K562 (cell line): Measurements from ENCODE around the gene ANO10. TPM values are rescaled to one million over a fixed set of nuclear protein-coding genes. Genes with fewer than 3 reads are reported as not detected.

Source experiments
- ATAC-seq: fragments of 200-7000 bp; cut with Tn5 transposase; 3 replicates; pipeline ENCODE4 v1.9.1; 2020; ENCODE audit warnings: moderate library complexity
- BruUV-seq: library from RNA; stranded (reverse); fragments of 400-500 nt; replicated peaks from 2 replicates; lab custom pipeline; 2021; lab: Mats Ljungman, UMichigan
- CTCF ChIA-PET: fragments of 300-600 bp; formaldehyde crosslinking; extraction: SDS; loops from one replicate; lab custom pipeline; 2021; ENCODE audit warnings: low intra/inter-chr PET ratio; lab: Yijun Ruan, JAX
- POLR2A ChIA-PET: fragments of 300-600, 350-650 bp; sonication (Branson Sonifier 250); formaldehyde crosslinking; extraction: SDS; loops from one replicate; lab custom pipeline; 2021; ENCODE audit warnings: antibody characterized with exemption, inconsistent platforms; lab: Yijun Ruan, JAX
- DNase-seq, 4 experiments: peaks; one replicate each; pipeline versions ENCODE4 v3.0.0 to v3.0.0-alpha.2; 2011 to 2018; ENCODE audit warnings: low spot score in 3 of 4, mixed read lengths in 3 of 4; ENCODE audit errors: extremely low read depth in 1 of 4
- FAIRE-seq: peaks from 2 replicates; lab custom pipeline; 2011; peaks lifted over from hg19 to GRCh38; lab: Jason Lieb, UNC
- H2AFZ ChIP-seq: 2 replicates; pipeline ENCODE4 v1.6.0; 2011; ENCODE audit warnings: low read depth, low read length, control low read depth, inconsistent platforms
- H3K27ac ChIP-seq: fragments of 200-600 bp; 3 replicates; pipeline ENCODE4 v1.8.0; 2011; ENCODE audit warnings: low read depth, mild to moderate bottlenecking, control low read depth, inconsistent platforms, low read length, moderate library complexity, mixed read lengths; ENCODE audit errors: extremely low read depth
- H3K27me3 ChIP-seq, 2 experiments: fragments of 300-600 bp in 1 of 2; 2 replicates in 1 of 2; 3 replicates in 1 of 2; pipeline versions ENCODE4 v1.6.0 to v1.8.0; 2011; ENCODE audit warnings: inconsistent platforms in 2 of 2, low read length in 2 of 2, mild to moderate bottlenecking in 1 of 2, mixed read lengths in 1 of 2, moderate library complexity in 1 of 2; ENCODE audit not compliant: control insufficient read depth in 2 of 2, insufficient read depth in 2 of 2
- H3K36me3 ChIP-seq: fragments of 300-600 bp; 3 replicates; pipeline ENCODE4 v1.8.0; 2011; ENCODE audit warnings: mild to moderate bottlenecking, low read length, inconsistent platforms; ENCODE audit not compliant: control insufficient read depth, insufficient read depth
- H3K4me1 ChIP-seq, 2 experiments: fragments of 200-600 bp in 1 of 2; replicated peaks in 1 of 2; 2 replicates in 1 of 2; 3 replicates in 1 of 2; pipeline versions ENCODE4 v1.5.1 to v1.8.0; 2011; ENCODE audit warnings: inconsistent platforms in 2 of 2, low read length in 2 of 2, mild to moderate bottlenecking in 1 of 2, mixed read lengths in 1 of 2, moderate library complexity in 1 of 2; ENCODE audit not compliant: control insufficient read depth in 2 of 2, insufficient read depth in 2 of 2
- H3K4me2 ChIP-seq: 2 replicates; pipeline ENCODE4 v1.6.1; 2011; ENCODE audit warnings: low read length, control low read depth, inconsistent platforms, mixed read lengths; ENCODE audit not compliant: insufficient read depth
- H3K4me3 ChIP-seq: fragments of 200-600 bp; sonication (generic), shearing (Covaris generic); 2 replicates; pipeline ENCODE4 v1.5.1; 2016; ENCODE audit warnings: control low read depth, inconsistent platforms
- H3K79me2 ChIP-seq: fragments of 200-600 bp; 3 replicates; pipeline ENCODE4 v1.8.0; 2011; ENCODE audit warnings: low read length, inconsistent platforms; ENCODE audit not compliant: control insufficient read depth, insufficient read depth
- H3K9ac ChIP-seq, 2 experiments: 2 replicates each; pipeline versions ENCODE4 v1.6.0 to v1.6.1; 2011; ENCODE audit warnings: low read depth in 2 of 2, low read length in 2 of 2, control low read depth in 1 of 2, inconsistent platforms in 1 of 2, mild to moderate bottlenecking in 1 of 2, mixed read lengths in 1 of 2; ENCODE audit not compliant: insufficient read depth in 1 of 2
- H3K9me1 ChIP-seq: one replicate; pipeline ENCODE4 v1.6.0; 2011; ENCODE audit warnings: inconsistent platforms, mild to moderate bottlenecking, low read length, moderate library complexity; ENCODE audit not compliant: control insufficient read depth, insufficient read depth
- H3K9me3 ChIP-seq: replicated peaks from 2 replicates; pipeline ENCODE4 v1.5.1; 2011; ENCODE audit warnings: low read depth, low read length, inconsistent platforms; ENCODE audit not compliant: control insufficient read depth, insufficient read depth
- H4K20me1 ChIP-seq: replicated peaks from 2 replicates; pipeline ENCODE4 v1.6.1; 2011; ENCODE audit warnings: low read length, inconsistent platforms, mixed read lengths; ENCODE audit not compliant: control insufficient read depth, insufficient read depth
- EHMT2 ChIP-seq: fragments of 450-650 bp; IDR thresholded peaks from 2 replicates; pipeline ENCODE4 v1.6.1; 2018; ENCODE audit warnings: antibody characterized with exemption
- HCFC1 ChIP-seq: IDR thresholded peaks from 2 replicates; pipeline ENCODE4 v1.6.1; 2012; ENCODE audit warnings: low read depth, low read length, improper control_type of control experiment
- HMG20B ChIP-seq: fragments of 250-450 bp; sonication (Bioruptor Pico); IDR thresholded peaks from 2 replicates; pipeline ENCODE4 v1.5.0; 2021; ENCODE audit warnings: mild to moderate bottlenecking
- MIER1 ChIP-seq: fragments of 450-650 bp; IDR thresholded peaks from 2 replicates; pipeline ENCODE4 v1.6.1; 2016; ENCODE audit warnings: antibody characterized with exemption, mild to moderate bottlenecking, low read depth
- MYC ChIP-seq, 2 experiments: fragments of 250-450 bp in 1 of 2; sonication (Bioruptor Pico) in 1 of 2; IDR thresholded peaks; 2 replicates each; pipeline versions ENCODE4 v1.5.1 to v1.6.1; 2012 to 2021; ENCODE audit warnings: low read depth in 2 of 2, borderline replicate concordance in 1 of 2, improper control_type of control experiment in 1 of 2, low read length in 1 of 2, mild to moderate bottlenecking in 1 of 2, moderate library complexity in 1 of 2
- RFX1 ChIP-seq: fragments of 450-650 bp; IDR thresholded peaks from 2 replicates; pipeline ENCODE4 v1.6.1; 2016; ENCODE audit warnings: mild to moderate bottlenecking, moderate library complexity
- TRIM28 ChIP-seq: fragments of 450-650 bp; IDR thresholded peaks from 2 replicates; pipeline ENCODE4 v1.6.1; 2017
- U2AF1 ChIP-seq: fragments of 200-400 bp; formaldehyde crosslinking; optimal IDR thresholded peaks from 2 replicates; pipeline ENCODE3; 2017; ENCODE audit warnings: mild to moderate bottlenecking, low read depth, low read length, moderate library complexity
- XRCC4 ChIP-seq: IDR thresholded peaks from one replicate; pipeline ENCODE4 v1.6.1; 2011; ENCODE audit not compliant: insufficient read depth, insufficient read length; ENCODE audit errors: extremely low read depth
- ZNF274 ChIP-seq: IDR thresholded peaks from 2 replicates; pipeline ENCODE4 v1.6.1; 2011; ENCODE audit warnings: low read depth, mild to moderate bottlenecking, low read length, moderate library complexity, borderline replicate concordance
- ZNF717 ChIP-seq: fragments of 250-450 bp; sonication (Bioruptor Pico); IDR thresholded peaks from 2 replicates; pipeline ENCODE4 v1.5.0; 2021
- WGBS: fragments of 100-300 bp; shearing (Covaris generic); methylation state at CpG from one replicate; pipeline ENCODE4 v1.1.6; 2016; ENCODE audit warnings: low coverage, mixed read lengths; ENCODE audit not compliant: insufficient coverage; ENCODE audit errors: missing lambda C conversion rate; 5-methylcytosine and 5-hydroxymethylcytosine counted together
- in situ Hi-C: fragments of 300-500 bp; cut with MboI; formaldehyde crosslinking; loops from 4 replicates; pipeline ENCODE4 v1.15.0; 2018; ENCODE audit warnings: inconsistent platforms, mixed read lengths
- intact Hi-C: fragments of 100-400 bp; cut with micrococcal nuclease; formaldehyde crosslinking; loops from 2 replicates; pipeline ENCODE4 v1.14.2; 2022
- polyA plus RNA-seq, 8 experiments: library from polyadenylated mRNA; depleted of rRNA in 4 of 8; stranded (reverse) in 5 of 8; unstranded in 3 of 8; fragments of >200 nt; fragmentation: Nextera tagmentation in 2 of 8; fragmentation: Illumina TruSeq in 1 of 8; extraction: Ambion mirVana in 2 of 8; extraction: Trizol in 1 of 8; gene quantifications; 2 replicates each; pipeline versions ENCODE4 v1.2.1 to v1.2.3, GENCODE V29; 2011 to 2014; ENCODE audit warnings: inconsistent platforms in 1 of 8, missing spikeins in 1 of 8
- total RNA-seq, 7 experiments: library from RNA; depleted of rRNA in 6 of 7; stranded (reverse); fragments of >200 nt in 6 of 7; fragmentation: Illumina TruSeq in 2 of 7; extraction: Trizol in 2 of 7; gene quantifications; 2 replicates each; pipeline versions ENCODE4 v1.2.1 to v1.2.3, GENCODE V29; 2011 to 2021; ENCODE audit warnings: low replicate concordance in 1 of 7
- TF ChIP-seq, protein P1 (sequence below): IDR thresholded peaks from 2 replicates; pipeline ENCODE4 v1.6.1; 2016; ENCODE audit warnings: missing genetic modification characterization, missing compliant biosample characterization
- TF ChIP-seq, protein P2 (sequence below): fragments of 450-650 bp; IDR thresholded peaks from 2 replicates; pipeline ENCODE4 v1.6.1; 2016; ENCODE audit warnings: mild to moderate bottlenecking
- TF ChIP-seq, protein P3 (sequence below): fragments of 250-450 bp; sonication (Bioruptor Pico); IDR thresholded peaks from 2 replicates; pipeline ENCODE4 v1.4.0; 2020

The ANO10 gene
- total and polyA plus RNA-seq, 9 of the 15 experiments (the other 6 are each of a cell fraction or from before 2014, with no cell fraction given): 6.4 to 46.0 (median 32.3) TPM

DNA sequence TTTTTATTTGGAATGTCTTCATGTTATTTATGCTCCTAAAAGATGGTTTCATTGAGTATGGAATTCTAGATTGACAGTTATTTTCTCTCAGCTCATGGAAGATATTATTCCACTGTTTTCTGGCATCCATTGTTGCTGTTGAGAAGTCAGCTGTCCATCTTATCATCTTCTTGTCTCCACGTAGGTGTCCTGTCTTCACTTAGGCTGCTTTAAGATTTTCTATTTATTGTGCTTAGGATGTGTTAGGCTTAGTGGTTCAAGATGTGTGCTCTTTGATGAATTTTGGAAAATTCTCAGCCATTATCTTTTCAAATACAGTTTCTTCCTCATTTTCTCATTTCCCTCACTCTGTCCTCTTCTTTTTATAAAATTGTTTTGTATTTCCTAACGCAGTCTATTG lies 283.5 kb downstream of the ANO10 start:
- WGBS: 50% methylated on average over 2 of the region's 2 CpGs
- Histone ChIP-seq H3K79me2 (no peaks in the 10 kb centered on the region), H3K9me1 (no peaks in the 10 kb centered on the region), H3K4me3 (no peak overlapping the region), H2AFZ (no peak overlapping the region), H3K9me3 (peaks cover 19% of the 10 kb centered on the region), H3K4me1 (no peaks in the 10 kb centered on the region), H3K27ac (no peak overlapping the region), H3K36me3 (peaks cover 30% of the 10 kb centered on the region; the same call in 2 of the 3 replicates), H3K4me2 (no peak overlapping the region), H3K27me3 (no peaks in the 10 kb centered on the region), H3K9ac (no peak overlapping the region), H4K20me1 (no peaks in the 10 kb centered on the region)
- POLR2A ChIA-PET: interaction anchor here (1.2 to 1.7 kb wide), 2 partner anchors 10 to 162 kb away, joined by 3 to 4 read pairs; no protein-coding TSS in a partner anchor
- no peak for ATAC-seq
- DNase-seq: peak; percentile 27 to 37 (median 32)
- BruUV-seq: no TSS peak
- FAIRE-seq: peak; percentile 63
- intact Hi-C loops: no loop called here
- in situ Hi-C loops: no loop called here
- CTCF ChIA-PET: no interaction called here
- no peak for TF ChIP-seq ZNF717
- TF ChIP-seq XRCC4: no peak
- TF ChIP-seq, protein P1, sequence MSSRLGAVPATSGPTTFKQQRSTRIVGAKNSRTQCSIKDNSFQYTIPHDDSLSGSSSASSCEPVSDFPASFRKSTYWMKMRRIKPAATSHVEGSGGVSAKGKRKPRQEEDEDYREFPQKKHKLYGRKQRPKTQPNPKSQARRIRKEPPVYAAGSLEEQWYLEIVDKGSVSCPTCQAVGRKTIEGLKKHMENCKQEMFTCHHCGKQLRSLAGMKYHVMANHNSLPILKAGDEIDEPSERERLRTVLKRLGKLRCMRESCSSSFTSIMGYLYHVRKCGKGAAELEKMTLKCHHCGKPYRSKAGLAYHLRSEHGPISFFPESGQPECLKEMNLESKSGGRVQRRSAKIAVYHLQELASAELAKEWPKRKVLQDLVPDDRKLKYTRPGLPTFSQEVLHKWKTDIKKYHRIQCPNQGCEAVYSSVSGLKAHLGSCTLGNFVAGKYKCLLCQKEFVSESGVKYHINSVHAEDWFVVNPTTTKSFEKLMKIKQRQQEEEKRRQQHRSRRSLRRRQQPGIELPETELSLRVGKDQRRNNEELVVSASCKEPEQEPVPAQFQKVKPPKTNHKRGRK (tag): peak; percentile 56
- TF ChIP-seq EHMT2: peak; percentile 54; the same call in 1 of the 2 replicates
- TF ChIP-seq, protein P2, sequence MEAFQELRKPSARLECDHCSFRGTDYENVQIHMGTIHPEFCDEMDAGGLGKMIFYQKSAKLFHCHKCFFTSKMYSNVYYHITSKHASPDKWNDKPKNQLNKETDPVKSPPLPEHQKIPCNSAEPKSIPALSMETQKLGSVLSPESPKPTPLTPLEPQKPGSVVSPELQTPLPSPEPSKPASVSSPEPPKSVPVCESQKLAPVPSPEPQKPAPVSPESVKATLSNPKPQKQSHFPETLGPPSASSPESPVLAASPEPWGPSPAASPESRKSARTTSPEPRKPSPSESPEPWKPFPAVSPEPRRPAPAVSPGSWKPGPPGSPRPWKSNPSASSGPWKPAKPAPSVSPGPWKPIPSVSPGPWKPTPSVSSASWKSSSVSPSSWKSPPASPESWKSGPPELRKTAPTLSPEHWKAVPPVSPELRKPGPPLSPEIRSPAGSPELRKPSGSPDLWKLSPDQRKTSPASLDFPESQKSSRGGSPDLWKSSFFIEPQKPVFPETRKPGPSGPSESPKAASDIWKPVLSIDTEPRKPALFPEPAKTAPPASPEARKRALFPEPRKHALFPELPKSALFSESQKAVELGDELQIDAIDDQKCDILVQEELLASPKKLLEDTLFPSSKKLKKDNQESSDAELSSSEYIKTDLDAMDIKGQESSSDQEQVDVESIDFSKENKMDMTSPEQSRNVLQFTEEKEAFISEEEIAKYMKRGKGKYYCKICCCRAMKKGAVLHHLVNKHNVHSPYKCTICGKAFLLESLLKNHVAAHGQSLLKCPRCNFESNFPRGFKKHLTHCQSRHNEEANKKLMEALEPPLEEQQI: peak; percentile 63
- TF ChIP-seq MIER1: no peak
- TF ChIP-seq U2AF1: no peak
- no peak; the same call in 1 of the 2 replicates for TF ChIP-seq RFX1
- TF ChIP-seq HMG20B (CRISPR knock-in tag): no peak
- no peak for TF ChIP-seq MYC (IDR thresholded peaks at IDR 0.05; ENCODE audit: low read depth, low read length)
- TF ChIP-seq MYC (CRISPR knock-in tag; IDR thresholded peaks at IDR 0.05; ENCODE audit: borderline replicate concordance, low read depth): no peak
- TF ChIP-seq HCFC1: no peak
- TF ChIP-seq, protein P3, sequence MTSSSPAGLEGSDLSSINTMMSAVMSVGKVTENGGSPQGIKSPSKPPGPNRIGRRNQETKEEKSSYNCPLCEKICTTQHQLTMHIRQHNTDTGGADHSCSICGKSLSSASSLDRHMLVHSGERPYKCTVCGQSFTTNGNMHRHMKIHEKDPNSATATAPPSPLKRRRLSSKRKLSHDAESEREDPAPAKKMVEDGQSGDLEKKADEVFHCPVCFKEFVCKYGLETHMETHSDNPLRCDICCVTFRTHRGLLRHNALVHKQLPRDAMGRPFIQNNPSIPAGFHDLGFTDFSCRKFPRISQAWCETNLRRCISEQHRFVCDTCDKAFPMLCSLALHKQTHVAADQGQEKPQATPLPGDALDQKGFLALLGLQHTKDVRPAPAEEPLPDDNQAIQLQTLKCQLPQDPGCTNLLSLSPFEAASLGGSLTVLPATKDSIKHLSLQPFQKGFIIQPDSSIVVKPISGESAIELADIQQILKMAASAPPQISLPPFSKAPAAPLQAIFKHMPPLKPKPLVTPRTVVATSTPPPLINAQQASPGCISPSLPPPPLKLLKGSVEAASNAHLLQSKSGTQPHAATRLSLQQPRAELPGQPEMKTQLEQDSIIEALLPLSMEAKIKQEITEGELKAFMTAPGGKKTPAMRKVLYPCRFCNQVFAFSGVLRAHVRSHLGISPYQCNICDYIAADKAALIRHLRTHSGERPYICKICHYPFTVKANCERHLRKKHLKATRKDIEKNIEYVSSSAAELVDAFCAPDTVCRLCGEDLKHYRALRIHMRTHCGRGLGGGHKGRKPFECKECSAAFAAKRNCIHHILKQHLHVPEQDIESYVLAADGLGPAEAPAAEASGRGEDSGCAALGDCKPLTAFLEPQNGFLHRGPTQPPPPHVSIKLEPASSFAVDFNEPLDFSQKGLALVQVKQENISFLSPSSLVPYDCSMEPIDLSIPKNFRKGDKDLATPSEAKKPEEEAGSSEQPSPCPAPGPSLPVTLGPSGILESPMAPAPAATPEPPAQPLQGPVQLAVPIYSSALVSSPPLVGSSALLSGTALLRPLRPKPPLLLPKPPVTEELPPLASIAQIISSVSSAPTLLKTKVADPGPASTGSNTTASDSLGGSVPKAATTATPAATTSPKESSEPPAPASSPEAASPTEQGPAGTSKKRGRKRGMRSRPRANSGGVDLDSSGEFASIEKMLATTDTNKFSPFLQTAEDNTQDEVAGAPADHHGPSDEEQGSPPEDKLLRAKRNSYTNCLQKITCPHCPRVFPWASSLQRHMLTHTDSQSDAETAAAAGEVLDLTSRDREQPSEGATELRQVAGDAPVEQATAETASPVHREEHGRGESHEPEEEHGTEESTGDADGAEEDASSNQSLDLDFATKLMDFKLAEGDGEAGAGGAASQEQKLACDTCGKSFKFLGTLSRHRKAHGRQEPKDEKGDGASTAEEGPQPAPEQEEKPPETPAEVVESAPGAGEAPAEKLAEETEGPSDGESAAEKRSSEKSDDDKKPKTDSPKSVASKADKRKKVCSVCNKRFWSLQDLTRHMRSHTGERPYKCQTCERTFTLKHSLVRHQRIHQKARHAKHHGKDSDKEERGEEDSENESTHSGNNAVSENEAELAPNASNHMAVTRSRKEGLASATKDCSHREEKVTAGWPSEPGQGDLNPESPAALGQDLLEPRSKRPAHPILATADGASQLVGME (CRISPR knock-in tag): no peak
- TF ChIP-seq TRIM28: peak; percentile 100
- no peak for TF ChIP-seq ZNF274
